Smooth muscle cell (in vitro differentiated cells): ENCODE data around the gene PPP1R27. TPM values are rescaled to one million over a fixed set of nuclear protein-coding genes. Genes with fewer than 3 reads are reported as not detected.
A peak's percentile ranks its signal among the peaks of the same experiment; 100 is the strongest.

Experiments used
- DNase-seq: peaks from one replicate; lab custom pipeline; 2025; ENCODE audit not compliant: unreplicated experiment; lab: John Stamatoyannopoulos, UW
- H2AFZ ChIP-seq: fragments of 200-600 bp; sonication (generic); 2 replicates; pipeline ENCODE4 v1.6.0; 2016; ENCODE audit warnings: antibody characterized with exemption, low read depth, mild to moderate bottlenecking
- H3F3A ChIP-seq: fragments of 200-600 bp; sonication (generic); 2 replicates; pipeline ENCODE4 v1.6.0; 2017; ENCODE audit warnings: antibody characterized with exemption, low read depth
- H3K27ac ChIP-seq: fragments of 200-600 bp; sonication (generic); 2 replicates; pipeline ENCODE4 v1.5.1; 2016; ENCODE audit warnings: low read depth, mild to moderate bottlenecking
- H3K27me3 ChIP-seq: fragments of 200-600 bp; sonication (generic); 2 replicates; pipeline ENCODE4 v1.6.1; 2016; ENCODE audit warnings: low read depth, mild to moderate bottlenecking
- H3K36me3 ChIP-seq: fragments of 200-600 bp; sonication (generic); 2 replicates; pipeline ENCODE4 v1.5.1; 2016; ENCODE audit warnings: low read depth
- H3K4me1 ChIP-seq: fragments of 200-600 bp; sonication (generic); 2 replicates; pipeline ENCODE4 v1.5.1; 2016; ENCODE audit warnings: low read depth
- H3K4me2 ChIP-seq: fragments of 200-600 bp; sonication (generic); 2 replicates; pipeline ENCODE4 v1.6.0; 2016; ENCODE audit warnings: mild to moderate bottlenecking
- H3K4me3 ChIP-seq: fragments of 200-600 bp; sonication (generic); 2 replicates; pipeline ENCODE4 v1.5.1; 2016; ENCODE audit warnings: mild to moderate bottlenecking
- H3K79me2 ChIP-seq: fragments of 200-600 bp; sonication (generic); 2 replicates; pipeline ENCODE4 v1.6.0; 2016; ENCODE audit warnings: low read depth, mild to moderate bottlenecking
- H3K9ac ChIP-seq: fragments of 200-600 bp; sonication (generic); 2 replicates; pipeline ENCODE4 v1.6.0; 2016; ENCODE audit warnings: low read depth
- H3K9me3 ChIP-seq: fragments of 200-600 bp; sonication (generic); replicated peaks from 2 replicates; pipeline ENCODE4 v1.5.1; 2016; ENCODE audit warnings: low read depth
- H4K20me1 ChIP-seq: fragments of 200-600 bp; sonication (generic); 2 replicates; pipeline ENCODE4 v1.6.0; 2016; ENCODE audit warnings: low read depth
- CTCF ChIP-seq: fragments of 200-600 bp; sonication (generic); IDR thresholded peaks from 2 replicates; pipeline ENCODE4 v1.5.1; 2017; ENCODE audit warnings: borderline replicate concordance, mild to moderate bottlenecking, antibody characterized with exemption; ENCODE audit not compliant: insufficient read depth, poor library complexity, severe bottlenecking
- WGBS: methylation state at CpG from one replicate; pipeline ENCODE4 v1.1.7; 2016; ENCODE audit warnings: low lambda C conversion rate; 5-methylcytosine and 5-hydroxymethylcytosine counted together
- polyA plus RNA-seq: library from polyadenylated mRNA; unstranded; fragments of >200 nt; fragmentation: Nextera tagmentation; extraction: Ambion mirVana; gene quantifications from 2 replicates; pipeline ENCODE4 v1.2.1, GENCODE V29; 2016
- total RNA-seq: library from RNA; depleted of rRNA; stranded (reverse); fragments of >200 nt; gene quantifications from 2 replicates; pipeline ENCODE4 v1.2.3, GENCODE V29; 2014

The PPP1R27 gene
- total and polyA plus RNA-seq, 2 experiments from 2014 or later: 0.79 to 3.1 TPM

- H3K27ac ChIP-seq: no peak overlapping the region
- H3K27me3 ChIP-seq: no peaks in the 10 kb centered on the region
- no peak overlapping the region for H2AFZ ChIP-seq
- H3K9me3 ChIP-seq: no peaks in the 10 kb centered on the region
- H3K4me2 ChIP-seq: no peak overlapping the region
- DNase-seq: no peak
- peaks cover 6% of the 10 kb centered on the region for H3F3A ChIP-seq
- no peaks in the 10 kb centered on the region for H4K20me1 ChIP-seq
- no peak for TF ChIP-seq CTCF
- no peak overlapping the region for H3K9ac ChIP-seq
- H3K4me3 ChIP-seq: no peak overlapping the region
- H3K79me2 ChIP-seq: peaks cover 3% of the 10 kb centered on the region
- H3K4me1 ChIP-seq: no peaks in the 10 kb centered on the region
- H3K36me3 ChIP-seq: no peaks in the 10 kb centered on the region
- 99% methylated on average over 5 of the region's 5 CpGs for WGBS
Measured at GRCh38 chr17:81877569-81877968, 42.7 kb upstream of the PPP1R27 start.

GRCh38 chr17:81871387-81872230 is 36.8 kb upstream of the PPP1R27 start:
- H2AFZ ChIP-seq: peak overlapping the region; percentile 20
- peak; percentile 33 for TF ChIP-seq CTCF
- WGBS: 3% methylated on average over 84 of the region's 86 CpGs
- peak overlapping the region; percentile 87 for H3K4me2 ChIP-seq
- H3K27me3 ChIP-seq: no peaks in the 10 kb centered on the region
- H3K79me2 ChIP-seq: peaks cover 24% of the 10 kb centered on the region
- peak; percentile 81 for DNase-seq
- peaks cover 39% of the 10 kb centered on the region for H4K20me1 ChIP-seq
- H3K36me3 ChIP-seq: no peaks in the 10 kb centered on the region
- H3K27ac ChIP-seq: peak overlapping the region; percentile 73
- no peaks in the 10 kb centered on the region for H3K9me3 ChIP-seq
- peak overlapping the region; percentile 72 for H3K4me3 ChIP-seq
- peak overlapping the region; percentile 87 for H3K9ac ChIP-seq
- H3K4me1 ChIP-seq: peaks cover 26% of the 10 kb centered on the region
- H3F3A ChIP-seq: peaks cover 28% of the 10 kb centered on the region

GRCh38 chr17:81870981-81871386 is 36.1 kb upstream of the PPP1R27 start, which contains the start of gene ARHGDIA:
ARHGDIA (minus strand) TSS chr17:81871337; CDS start chr17:81869930, 1,407 bp downstream.
- H3K9ac ChIP-seq: peak within 1 kb of the TSS; percentile 87
- no peaks in the 10 kb centered on the region for H3K9me3 ChIP-seq
- 0% methylated on average over 1 of the region's 64 CpGs for WGBS
- H3K27ac ChIP-seq: peak within 1 kb of the TSS; percentile 78
- peaks cover 32% of the 10 kb centered on the region for H3F3A ChIP-seq
- H3K79me2 ChIP-seq: peaks cover 24% of the 10 kb centered on the region
- no peak for TF ChIP-seq CTCF
- H3K4me1 ChIP-seq: peaks cover 27% of the 10 kb centered on the region
- peak within 1 kb of the TSS; percentile 20 for H2AFZ ChIP-seq
- no peak for DNase-seq
- H3K4me3 ChIP-seq: peak within 1 kb of the TSS; percentile 72
- peaks cover 46% of the 10 kb centered on the region for H4K20me1 ChIP-seq
- no peaks in the 10 kb centered on the region for H3K36me3 ChIP-seq
- peak within 1 kb of the TSS; percentile 87 for H3K4me2 ChIP-seq
- H3K27me3 ChIP-seq: no peaks in the 10 kb centered on the region
